NCI-H82 treated with DMSO at 0.1 percent for 48 hours (cell line): ENCODE results near the gene MGAT2.
"Not testable (repeated sequence)": the region's sequence is repeated elsewhere in the genome, so short reads cannot be mapped to it uniquely, and the experiment has no call there.

ENCODE experiments used
- DNase-seq: peaks from one replicate; lab custom pipeline; 2025; ENCODE audit not compliant: unreplicated experiment; lab: John Stamatoyannopoulos, UW

MGAT2 gene

DNA sequence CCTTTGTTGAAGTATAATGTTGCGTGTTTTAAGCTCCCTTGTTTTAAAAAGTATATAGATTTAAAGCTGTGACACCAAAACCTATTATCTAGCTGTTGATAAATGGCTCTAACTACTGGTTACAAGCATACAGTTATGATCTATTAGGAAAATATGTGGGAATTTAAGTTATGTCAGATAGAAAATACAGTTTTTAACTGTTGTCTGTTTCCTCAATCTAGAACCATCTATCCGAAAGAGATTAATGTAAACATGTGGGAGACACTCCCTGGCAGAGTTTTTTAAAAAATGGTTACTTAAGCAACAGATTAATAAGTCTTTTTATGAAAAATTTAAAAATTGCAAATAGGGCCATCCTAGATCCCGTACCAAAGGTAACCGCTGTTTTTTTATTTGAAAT lies 8.3 kb upstream of the MGAT2 start:
- DNase-seq = no peak

DNA sequence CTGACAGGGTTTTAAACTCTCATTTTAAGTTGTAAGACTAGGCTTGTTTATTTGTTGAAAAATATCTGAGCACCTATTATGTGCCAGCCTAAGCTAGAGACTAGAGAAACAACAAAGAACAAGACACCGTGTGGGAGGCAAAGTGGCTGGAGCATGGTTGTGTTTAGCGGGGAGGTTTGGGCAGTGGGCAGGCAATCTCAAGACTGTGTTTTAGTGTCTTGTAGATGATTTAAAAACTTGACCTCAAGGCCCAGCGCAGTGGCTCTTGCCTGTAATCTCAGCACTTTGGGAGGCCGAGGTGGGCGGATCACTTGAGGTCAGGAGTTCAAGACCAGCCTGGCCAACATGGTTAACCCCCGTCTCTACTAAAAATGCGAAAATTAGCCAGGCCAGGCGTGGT lies 7.9 kb upstream of the MGAT2 start:
- no peak for DNase-seq

- DNase-seq = no peak
Observed at GRCh38 chr14:49614196-49614595, 6.4 kb upstream of the MGAT2 start.

DNA sequence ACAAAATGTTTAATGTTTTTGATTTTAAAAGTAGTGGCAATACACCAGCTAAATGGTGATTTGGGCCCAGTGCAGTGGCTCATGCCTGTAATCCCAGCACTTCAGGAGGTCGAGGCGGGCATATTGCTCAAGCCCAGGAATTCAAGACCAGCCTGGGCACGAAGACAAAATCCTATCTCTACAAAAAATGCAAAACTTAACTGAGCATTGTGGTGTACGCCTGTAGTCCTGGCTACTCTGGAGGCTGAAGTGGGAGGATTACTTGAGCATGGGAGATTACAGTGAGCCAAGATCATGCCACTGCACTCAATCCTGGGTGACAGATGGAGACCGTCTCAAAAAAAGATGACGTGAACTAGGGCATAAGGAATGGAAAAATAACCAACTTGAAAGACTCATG lies 4.8 kb upstream of the MGAT2 start:
- peak; percentile 19 for DNase-seq

DNA sequence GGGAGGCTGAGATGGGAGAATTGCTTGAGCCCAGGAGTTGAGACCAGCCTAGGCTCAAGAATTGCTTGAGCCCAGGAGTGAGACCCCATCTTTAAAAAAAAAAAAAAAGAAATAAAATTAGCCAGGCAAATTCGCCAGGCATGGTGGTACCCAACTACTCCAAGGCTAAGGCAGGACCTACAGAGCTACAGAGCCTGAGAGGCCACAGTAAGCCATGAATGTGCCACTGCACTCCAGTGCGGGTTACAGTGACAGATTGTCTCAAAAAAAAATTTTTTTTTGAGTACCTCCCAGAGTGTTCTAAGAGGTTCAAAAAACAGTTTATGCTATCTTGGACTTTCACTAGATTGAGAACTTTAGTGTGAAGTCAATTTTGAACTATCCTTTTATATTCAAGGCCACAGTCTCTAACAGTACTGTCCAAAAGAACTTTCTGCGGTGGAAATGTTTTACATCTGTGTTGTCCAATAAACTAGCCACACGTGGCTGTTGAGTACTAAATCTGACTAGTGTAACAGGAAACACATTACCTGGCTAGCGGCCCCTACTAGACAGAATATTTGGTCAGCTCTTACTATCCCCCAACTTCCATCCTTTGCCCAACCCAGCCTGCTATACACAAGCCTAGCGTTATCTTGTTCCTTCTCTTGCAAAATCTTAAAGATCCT lies 2.6 kb upstream of the MGAT2 start:
- no peak for DNase-seq

DNA sequence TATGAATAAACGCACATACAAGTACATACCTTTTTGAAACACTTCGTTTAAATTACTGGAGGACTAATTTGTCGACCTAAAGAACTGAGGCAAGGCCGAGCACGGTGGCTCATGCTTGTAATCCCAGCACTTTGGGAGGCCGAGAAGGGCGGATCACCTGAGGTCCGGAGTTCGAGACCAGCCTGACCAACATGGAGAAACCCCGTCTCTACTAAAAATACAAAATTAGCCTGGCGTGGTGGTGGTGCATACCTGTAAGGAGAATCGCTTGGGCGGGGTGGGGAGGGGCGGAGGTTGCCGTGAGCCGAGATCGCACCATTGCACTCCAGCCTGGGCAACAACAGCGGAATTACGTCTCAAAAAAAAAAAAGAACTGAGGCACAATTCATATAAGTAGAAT lies 1.3 kb upstream of the MGAT2 start:
- not testable (repeated sequence) for DNase-seq

- no peak for DNase-seq
Observed at GRCh38 chr14:49619730-49620129, 869 bp upstream of the MGAT2 start.

DNA sequence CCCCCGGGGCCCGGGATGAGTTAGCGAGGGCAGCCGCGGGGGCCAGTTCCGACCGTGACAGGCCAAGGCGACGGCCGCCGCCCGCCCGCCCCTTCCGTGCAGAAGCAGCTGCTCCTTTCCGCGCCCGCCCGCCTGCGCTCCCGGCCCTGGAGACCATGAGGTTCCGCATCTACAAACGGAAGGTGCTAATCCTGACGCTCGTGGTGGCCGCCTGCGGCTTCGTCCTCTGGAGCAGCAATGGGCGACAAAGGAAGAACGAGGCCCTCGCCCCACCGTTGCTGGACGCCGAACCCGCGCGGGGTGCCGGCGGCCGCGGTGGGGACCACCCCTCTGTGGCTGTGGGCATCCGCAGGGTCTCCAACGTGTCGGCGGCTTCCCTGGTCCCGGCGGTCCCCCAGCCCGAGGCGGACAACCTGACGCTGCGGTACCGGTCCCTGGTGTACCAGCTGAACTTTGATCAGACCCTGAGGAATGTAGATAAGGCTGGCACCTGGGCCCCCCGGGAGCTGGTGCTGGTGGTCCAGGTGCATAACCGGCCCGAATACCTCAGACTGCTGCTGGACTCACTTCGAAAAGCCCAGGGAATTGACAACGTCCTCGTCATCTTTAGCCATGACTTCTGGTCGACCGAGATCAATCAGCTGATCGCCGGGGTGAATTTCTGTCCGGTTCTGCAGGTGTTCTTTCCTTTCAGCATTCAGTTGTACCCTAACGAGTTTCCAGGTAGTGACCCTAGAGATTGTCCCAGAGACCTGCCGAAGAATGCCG lies 699 bp downstream of the MGAT2 start:
- no peak for DNase-seq

DNA sequence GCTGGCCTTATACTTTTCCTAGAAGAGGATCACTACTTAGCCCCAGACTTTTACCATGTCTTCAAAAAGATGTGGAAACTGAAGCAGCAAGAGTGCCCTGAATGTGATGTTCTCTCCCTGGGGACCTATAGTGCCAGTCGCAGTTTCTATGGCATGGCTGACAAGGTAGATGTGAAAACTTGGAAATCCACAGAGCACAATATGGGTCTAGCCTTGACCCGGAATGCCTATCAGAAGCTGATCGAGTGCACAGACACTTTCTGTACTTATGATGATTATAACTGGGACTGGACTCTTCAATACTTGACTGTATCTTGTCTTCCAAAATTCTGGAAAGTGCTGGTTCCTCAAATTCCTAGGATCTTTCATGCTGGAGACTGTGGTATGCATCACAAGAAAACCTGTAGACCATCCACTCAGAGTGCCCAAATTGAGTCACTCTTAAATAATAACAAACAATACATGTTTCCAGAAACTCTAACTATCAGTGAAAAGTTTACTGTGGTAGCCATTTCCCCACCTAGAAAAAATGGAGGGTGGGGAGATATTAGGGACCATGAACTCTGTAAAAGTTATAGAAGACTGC lies 1.5 kb downstream of the MGAT2 start:
- no peak for DNase-seq

DNA sequence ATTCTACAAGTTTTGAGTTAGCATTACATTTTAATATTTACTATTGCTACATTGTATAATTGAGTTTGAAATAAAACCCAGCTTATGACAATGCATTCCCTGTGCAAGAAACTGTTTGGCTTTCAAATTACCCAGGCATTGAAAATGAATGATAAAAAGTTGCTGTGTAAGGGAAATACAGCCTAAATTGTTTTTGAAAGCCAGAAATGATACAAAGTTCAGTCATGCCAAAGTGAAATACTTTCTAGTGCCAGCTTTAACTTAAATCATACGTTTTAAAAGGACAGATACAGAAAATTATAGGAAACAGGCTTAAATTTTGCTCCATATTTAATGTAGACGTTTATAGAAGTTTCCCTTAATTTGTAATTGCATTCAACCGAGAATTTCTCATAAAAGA lies 2.8 kb downstream of the MGAT2 start:
- DNase-seq = no peak

GRCh38 chr14:49623941-49624839 lies 3.6 kb downstream of the MGAT2 start:
- no peak for DNase-seq

DNA sequence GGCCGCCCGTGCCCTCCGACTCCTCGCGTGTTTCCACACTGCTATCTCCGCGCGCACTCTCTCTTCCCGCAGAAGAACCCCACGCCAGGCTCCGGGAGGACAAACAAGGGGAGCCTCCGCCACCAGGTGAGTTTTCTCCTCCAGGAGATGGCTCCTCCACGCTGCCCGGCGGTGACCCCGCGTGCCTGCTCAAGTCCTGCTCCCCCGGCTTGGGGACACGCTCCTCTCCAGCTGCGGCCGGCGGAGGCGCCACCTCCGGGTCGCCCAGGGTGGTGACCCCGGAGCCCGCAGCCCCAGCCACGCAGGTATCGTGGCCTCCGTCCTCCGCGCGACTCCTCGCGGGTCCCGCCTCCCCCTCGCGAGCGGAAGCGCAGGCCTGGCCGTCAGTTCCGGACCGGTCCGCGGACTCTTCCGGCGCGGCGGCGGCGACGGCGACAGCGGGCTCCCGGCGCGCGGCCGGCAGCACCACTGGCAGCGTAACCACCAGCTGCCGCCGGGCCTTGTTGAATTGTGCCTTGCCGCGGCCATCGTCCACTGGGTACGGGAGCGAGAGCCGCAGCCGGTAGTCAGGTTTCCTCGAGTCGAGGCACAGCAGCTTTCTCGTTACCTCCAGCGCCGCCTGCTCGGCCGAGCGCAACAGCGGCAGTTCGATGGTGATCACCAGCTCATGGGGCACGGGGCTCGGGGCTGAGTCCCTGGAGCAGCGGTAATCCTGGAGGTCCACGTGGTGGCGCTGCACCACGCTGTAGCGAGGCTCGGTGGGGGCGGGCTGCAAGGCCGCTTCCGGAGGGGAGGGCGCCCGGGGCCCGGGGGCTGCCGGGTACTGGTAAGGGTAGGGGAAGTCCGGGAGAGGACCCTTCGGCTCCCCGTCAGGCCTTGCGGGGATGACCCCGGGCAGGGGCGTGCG lies 13.3 kb downstream of the MGAT2 start:
- DNase-seq = peak; percentile 72

GRCh38 chr14:49634547-49635334 lies 14.1 kb downstream of the MGAT2 start, which contains the start of gene DNAAF2:
Gene DNAAF2 (minus strand): TSS chr14:49635244. CDS start chr14:49635149, 95 bp downstream.
- DNase-seq = peak; percentile 16

GRCh38 chr14:49636866-49637265 lies 16.3 kb downstream of the MGAT2 start:
- no peak for DNase-seq

GRCh38 chr14:49637534-49638078 lies 17.0 kb downstream of the MGAT2 start:
- no peak for DNase-seq

DNA sequence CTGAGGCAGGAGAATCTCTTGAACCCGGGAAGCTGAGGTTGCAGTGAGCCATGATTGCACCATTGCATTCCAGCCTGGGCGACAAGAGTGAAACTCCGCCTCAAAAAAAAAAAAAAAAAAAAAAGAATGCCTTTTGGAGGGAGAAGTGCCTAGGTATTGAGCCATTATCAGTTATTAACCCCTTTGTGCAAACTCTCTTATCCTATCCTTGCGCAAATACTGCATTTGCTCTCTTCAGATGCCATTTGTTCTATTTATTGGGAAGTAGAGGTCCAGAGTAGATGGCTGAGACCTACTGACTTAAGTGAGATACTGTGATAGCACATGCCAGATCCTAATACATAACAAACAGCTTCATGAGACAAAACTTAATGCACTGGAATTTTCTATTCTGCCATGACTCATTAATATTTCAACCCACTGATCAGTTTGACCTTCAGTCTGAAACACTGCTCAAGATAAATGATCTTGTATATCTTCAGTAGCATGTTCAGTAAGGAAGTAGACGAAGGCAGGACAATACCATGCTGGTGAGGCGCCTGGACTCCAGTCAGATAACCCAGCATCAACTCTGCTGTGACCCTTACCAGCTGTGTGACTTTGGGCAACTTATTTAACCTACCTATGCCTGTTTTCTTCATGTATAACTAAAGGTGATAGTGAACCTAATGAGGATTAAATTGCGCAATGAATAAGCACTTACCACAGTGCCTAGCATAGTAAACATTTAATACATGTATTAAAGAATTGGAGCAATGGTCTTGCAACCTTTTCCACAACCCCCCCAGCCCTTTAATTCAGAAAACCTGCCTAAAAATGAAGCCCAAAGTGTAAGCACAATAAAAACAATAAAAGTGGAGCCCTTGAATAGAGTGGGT lies 20.2 kb downstream of the MGAT2 start:
- DNase-seq = no peak

- no peak for DNase-seq
Observed at GRCh38 chr14:49641697-49642129, 21.1 kb downstream of the MGAT2 start.

DNA sequence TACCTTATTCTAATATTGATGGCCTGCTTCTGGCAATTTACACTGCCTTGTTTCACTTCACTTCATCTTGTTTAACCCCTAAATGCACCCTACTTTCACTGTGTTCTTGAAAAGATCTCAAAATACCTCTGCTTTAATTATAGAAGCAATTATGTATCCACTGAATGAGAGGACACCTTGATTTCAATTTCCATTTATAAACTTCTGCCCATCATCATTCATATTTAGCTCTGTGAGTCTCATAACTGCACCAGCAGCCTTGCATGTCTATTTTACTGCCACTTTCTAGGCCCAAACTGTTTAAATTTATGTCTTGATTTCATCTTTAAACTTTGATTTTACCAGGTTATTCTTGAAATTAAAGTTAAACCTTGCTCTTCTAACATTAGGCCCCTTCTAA lies 21.6 kb downstream of the MGAT2 start:
- DNase-seq = no peak
